ENCODE data around the gene PLXNA4. TPM values are rescaled to one million over a fixed set of nuclear protein-coding genes. Genes with fewer than 3 reads are reported as not detected.
"Not testable (repeated sequence)": the region's sequence is repeated elsewhere in the genome, so short reads cannot be mapped to it uniquely, and the experiment has no call there.

PLXNA4 gene
- total and polyA plus RNA-seq, 2 experiments from 2014 or later = 0.08 to 0.80 TPM

DNA sequence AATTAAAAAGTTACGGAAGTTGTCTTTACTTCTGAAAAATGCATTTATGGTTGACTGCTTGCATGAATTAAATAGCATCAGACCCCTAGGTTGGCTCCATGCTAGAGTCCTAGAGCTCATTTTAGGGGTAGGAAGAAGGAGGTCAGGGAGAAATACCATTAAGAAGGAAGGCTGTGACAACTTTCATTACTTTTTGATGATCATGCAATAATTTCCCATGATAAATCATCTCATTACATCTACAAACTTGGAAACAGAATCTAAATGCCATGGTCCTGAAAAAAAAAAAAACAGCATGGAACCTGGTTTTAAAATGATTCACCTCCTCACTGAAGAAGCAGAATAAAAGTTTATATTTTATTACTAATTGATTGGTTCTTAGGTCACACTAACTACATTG, 20.3 kb upstream of the PLXNA4 start (continued):
- TF ChIP-seq ETS1 (IDR thresholded peaks at IDR 0.05) = no peak
- TF ChIP-seq EZH2phosphoT487 (IDR thresholded peaks at IDR 0.05; ENCODE audit: unreplicated experiment) = no peak
- TF ChIP-seq STAT1 (IDR thresholded peaks at IDR 0.05; ENCODE audit: unreplicated experiment) = no peak
- TF ChIP-seq, protein P1, sequence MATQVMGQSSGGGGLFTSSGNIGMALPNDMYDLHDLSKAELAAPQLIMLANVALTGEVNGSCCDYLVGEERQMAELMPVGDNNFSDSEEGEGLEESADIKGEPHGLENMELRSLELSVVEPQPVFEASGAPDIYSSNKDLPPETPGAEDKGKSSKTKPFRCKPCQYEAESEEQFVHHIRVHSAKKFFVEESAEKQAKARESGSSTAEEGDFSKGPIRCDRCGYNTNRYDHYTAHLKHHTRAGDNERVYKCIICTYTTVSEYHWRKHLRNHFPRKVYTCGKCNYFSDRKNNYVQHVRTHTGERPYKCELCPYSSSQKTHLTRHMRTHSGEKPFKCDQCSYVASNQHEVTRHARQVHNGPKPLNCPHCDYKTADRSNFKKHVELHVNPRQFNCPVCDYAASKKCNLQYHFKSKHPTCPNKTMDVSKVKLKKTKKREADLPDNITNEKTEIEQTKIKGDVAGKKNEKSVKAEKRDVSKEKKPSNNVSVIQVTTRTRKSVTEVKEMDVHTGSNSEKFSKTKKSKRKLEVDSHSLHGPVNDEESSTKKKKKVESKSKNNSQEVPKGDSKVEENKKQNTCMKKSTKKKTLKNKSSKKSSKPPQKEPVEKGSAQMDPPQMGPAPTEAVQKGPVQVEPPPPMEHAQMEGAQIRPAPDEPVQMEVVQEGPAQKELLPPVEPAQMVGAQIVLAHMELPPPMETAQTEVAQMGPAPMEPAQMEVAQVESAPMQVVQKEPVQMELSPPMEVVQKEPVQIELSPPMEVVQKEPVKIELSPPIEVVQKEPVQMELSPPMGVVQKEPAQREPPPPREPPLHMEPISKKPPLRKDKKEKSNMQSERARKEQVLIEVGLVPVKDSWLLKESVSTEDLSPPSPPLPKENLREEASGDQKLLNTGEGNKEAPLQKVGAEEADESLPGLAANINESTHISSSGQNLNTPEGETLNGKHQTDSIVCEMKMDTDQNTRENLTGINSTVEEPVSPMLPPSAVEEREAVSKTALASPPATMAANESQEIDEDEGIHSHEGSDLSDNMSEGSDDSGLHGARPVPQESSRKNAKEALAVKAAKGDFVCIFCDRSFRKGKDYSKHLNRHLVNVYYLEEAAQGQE (IDR thresholded peaks at IDR 0.05; ENCODE audit: unreplicated experiment) = no peak
- TF ChIP-seq JUNB (IDR thresholded peaks at IDR 0.05; ENCODE audit: unreplicated experiment) = no peak
- no peak for TF ChIP-seq POLR2AphosphoS5 (IDR thresholded peaks at IDR 0.05; ENCODE audit: low read depth)
- TF ChIP-seq NANOG (IDR thresholded peaks at IDR 0.05; ENCODE audit: borderline replicate concordance) = no peak

- H3K27me3 ChIP-seq (ENCODE audit: insufficient read depth); H3K4me1 Mint-ChIP-seq; H3K27me3 Mint-ChIP-seq (ENCODE audit: insufficient read depth, low read depth, poor library complexity); H3K79me2 ChIP-seq (replicated peaks; ENCODE audit: insufficient read depth); H4K20me1 ChIP-seq (replicated peaks; ENCODE audit: insufficient read depth); H3K4me3 ChIP-seq; H3K4me1 ChIP-seq (ENCODE audit: insufficient read depth); H2AFZ ChIP-seq; H3K4me3 Mint-ChIP-seq; H3K36me3 Mint-ChIP-seq (ENCODE audit: low read depth); H3K36me3 ChIP-seq (ENCODE audit: insufficient read depth); ATAC-seq; H3F3A ChIP-seq (replicated peaks; ENCODE audit: low read depth); H3K9me3 Mint-ChIP-seq; H3K27ac Mint-ChIP-seq; H3K4me2 ChIP-seq; H3K27ac ChIP-seq (ENCODE audit: low read depth); DNase-seq (ENCODE audit: low spot score): not testable (repeated sequence)
- peaks cover 13% of the 10 kb centered on the region for H3K9me2 ChIP-seq (ENCODE audit: insufficient read depth)
Observed at GRCh38 chr7:132594741-132595140, 18.5 kb upstream of the PLXNA4 start.

GRCh38 chr7:132592936-132593335, 16.7 kb upstream of the PLXNA4 start:
- DNase-seq (ENCODE audit: low spot score) (no peak), ATAC-seq (no peak)
- Mint-ChIP-seq H3K27me3 (ENCODE audit: insufficient read depth, low read depth, poor library complexity) (peaks cover 3% of the 10 kb centered on the region), H3K27ac (no peak overlapping the region), H3K4me1 (peaks cover 5% of the 10 kb centered on the region; the same call in 2 of the 3 replicates), H3K4me3 (no peak overlapping the region), H3K9me3 (no peaks in the 10 kb centered on the region), H3K36me3 (ENCODE audit: low read depth) (no peaks in the 10 kb centered on the region)
- Histone ChIP-seq H3K4me1 (ENCODE audit: insufficient read depth) (no peaks in the 10 kb centered on the region), H3K27ac (ENCODE audit: low read depth) (no peak overlapping the region), H3K27me3 (ENCODE audit: insufficient read depth) (no peaks in the 10 kb centered on the region), H3K36me3 (ENCODE audit: insufficient read depth) (no peaks in the 10 kb centered on the region), H3K9me2 (ENCODE audit: insufficient read depth) (peaks cover 13% of the 10 kb centered on the region), H3K4me3 (no peak overlapping the region), H3F3A (replicated peaks; ENCODE audit: low read depth) (no peaks in the 10 kb centered on the region), H3K79me2 (replicated peaks; ENCODE audit: insufficient read depth) (no peaks in the 10 kb centered on the region), H4K20me1 (replicated peaks; ENCODE audit: insufficient read depth) (no peaks in the 10 kb centered on the region), H3K4me2 (no peak overlapping the region), H2AFZ (no peak overlapping the region)
- TF ChIP-seq JUNB (IDR thresholded peaks at IDR 0.05; ENCODE audit: unreplicated experiment) (no peak), POLR2AphosphoS5 (IDR thresholded peaks at IDR 0.05; ENCODE audit: low read depth) (no peak)

All from GM23338 (cell line).